ENCODE measurements around the gene CFAP299. TPM values are rescaled to one million over a fixed set of nuclear protein-coding genes. Genes with fewer than 3 reads are reported as not detected.

The CFAP299 gene
- total and polyA plus RNA-seq, 2 donors (not counting 3 experiments of a cell fraction or from before 2014, with no cell fraction given) = not detected

GRCh38 chr4:80956421-80956820 is 620.9 kb downstream of the CFAP299 start:
- ChIA-PET POLR2A (no interaction called here), CTCF (no interaction called here)
- no peak overlapping the region for H2AFZ ChIP-seq (ENCODE audit: low read depth, low read length)
- no peak overlapping the region for H3K4me2 ChIP-seq (ENCODE audit: insufficient read depth, low read length)
- dilution Hi-C loops (cut with MboI; ENCODE audit: extremely low pct_ligation_motif_present, low sequenced_read_pairs) (no loop called here), intact Hi-C loops (cut with micrococcal nuclease) (no loop called here)
- H3K79me2 ChIP-seq (ENCODE audit: control insufficient read depth, insufficient read depth, low read length) = no peaks in the 10 kb centered on the region
- no peak for DNase-seq (ENCODE audit: low read depth, low spot score)
- no peaks in the 10 kb centered on the region for H3K9me3 ChIP-seq (replicated peaks; ENCODE audit: control insufficient read depth, insufficient read depth, low read length)
- H3K27me3 ChIP-seq (ENCODE audit: control insufficient read depth in 2 of 2, insufficient read depth in 2 of 2, low read length in 2 of 2) = no peaks in the 10 kb centered on the region
- H4K20me1 ChIP-seq (replicated peaks; ENCODE audit: control insufficient read depth, extremely low read depth, insufficient read depth, low read length) = no peaks in the 10 kb centered on the region
- no peaks in the 10 kb centered on the region for H3K4me1 ChIP-seq (ENCODE audit: control insufficient read depth, extremely low read depth, insufficient read depth, low read length)
- no peak for FAIRE-seq
- no peaks in the 10 kb centered on the region for H3K36me3 ChIP-seq (ENCODE audit: control insufficient read depth in 2 of 2, extremely low read depth in 1 of 2, insufficient read depth in 2 of 2, low read length in 2 of 2)
- no peak overlapping the region for H3K4me3 ChIP-seq (replicated peaks in 1 of 3; ENCODE audit: insufficient read depth in 1 of 3, low read depth in 1 of 3, low read length in 3 of 3)
- TF ChIP-seq MAX (IDR thresholded peaks at IDR 0.05; ENCODE audit: insufficient read depth, insufficient read length) (no peak), CTCF (IDR thresholded peaks at IDR 0.05; ENCODE audit: extremely low read depth in 1 of 2, insufficient read depth in 1 of 2, low read depth in 1 of 2, low read length in 2 of 2) (no peak), EZH2 (IDR thresholded peaks at IDR 0.05; ENCODE audit: borderline replicate concordance, low read depth, low read length, severe bottlenecking) (no peak), JUN (IDR thresholded peaks at IDR 0.05; ENCODE audit: borderline replicate concordance, insufficient read depth, insufficient read length, low read depth) (no peak), MYC (IDR thresholded peaks at IDR 0.05; ENCODE audit: low read depth, low read length) (no peak), FOS (IDR thresholded peaks at IDR 0.05; ENCODE audit: borderline replicate concordance, insufficient read depth, low read length) (no peak), POLR2A (IDR thresholded peaks at IDR 0.05; ENCODE audit: low read depth, low read length) (no peak), POLR2AphosphoS5 (IDR thresholded peaks at IDR 0.05; ENCODE audit: insufficient read depth, low read depth, low read length) (no peak), GATA2 (IDR thresholded peaks at IDR 0.05; ENCODE audit: insufficient read depth, insufficient read length, low read depth, low read length) (no peak)
- no peaks in the 10 kb centered on the region for H3K9me1 ChIP-seq (replicated peaks; ENCODE audit: control insufficient read depth, extremely low read depth, insufficient read depth, low read length)
- H3K27ac ChIP-seq (ENCODE audit: insufficient read depth, low read depth, low read length) = no peak overlapping the region
- no TSS peak for BruUV-seq (replicated peaks)
- H3K9ac ChIP-seq (replicated peaks; ENCODE audit: extremely low read depth, insufficient read depth, low read length) = no peak overlapping the region

All from endothelial cell of umbilical vein (primary cell).